GM10847 (cell line): ENCODE data around the gene PYGO2.

Source experiments
- POLR2A ChIP-seq: IDR thresholded peaks from 2 replicates; pipeline ENCODE4 v1.6.1; 2011; ENCODE audit not compliant: insufficient read length; ENCODE audit errors: extremely low read depth

PYGO2 gene, protein sequence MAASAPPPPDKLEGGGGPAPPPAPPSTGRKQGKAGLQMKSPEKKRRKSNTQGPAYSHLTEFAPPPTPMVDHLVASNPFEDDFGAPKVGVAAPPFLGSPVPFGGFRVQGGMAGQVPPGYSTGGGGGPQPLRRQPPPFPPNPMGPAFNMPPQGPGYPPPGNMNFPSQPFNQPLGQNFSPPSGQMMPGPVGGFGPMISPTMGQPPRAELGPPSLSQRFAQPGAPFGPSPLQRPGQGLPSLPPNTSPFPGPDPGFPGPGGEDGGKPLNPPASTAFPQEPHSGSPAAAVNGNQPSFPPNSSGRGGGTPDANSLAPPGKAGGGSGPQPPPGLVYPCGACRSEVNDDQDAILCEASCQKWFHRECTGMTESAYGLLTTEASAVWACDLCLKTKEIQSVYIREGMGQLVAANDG

DNA sequence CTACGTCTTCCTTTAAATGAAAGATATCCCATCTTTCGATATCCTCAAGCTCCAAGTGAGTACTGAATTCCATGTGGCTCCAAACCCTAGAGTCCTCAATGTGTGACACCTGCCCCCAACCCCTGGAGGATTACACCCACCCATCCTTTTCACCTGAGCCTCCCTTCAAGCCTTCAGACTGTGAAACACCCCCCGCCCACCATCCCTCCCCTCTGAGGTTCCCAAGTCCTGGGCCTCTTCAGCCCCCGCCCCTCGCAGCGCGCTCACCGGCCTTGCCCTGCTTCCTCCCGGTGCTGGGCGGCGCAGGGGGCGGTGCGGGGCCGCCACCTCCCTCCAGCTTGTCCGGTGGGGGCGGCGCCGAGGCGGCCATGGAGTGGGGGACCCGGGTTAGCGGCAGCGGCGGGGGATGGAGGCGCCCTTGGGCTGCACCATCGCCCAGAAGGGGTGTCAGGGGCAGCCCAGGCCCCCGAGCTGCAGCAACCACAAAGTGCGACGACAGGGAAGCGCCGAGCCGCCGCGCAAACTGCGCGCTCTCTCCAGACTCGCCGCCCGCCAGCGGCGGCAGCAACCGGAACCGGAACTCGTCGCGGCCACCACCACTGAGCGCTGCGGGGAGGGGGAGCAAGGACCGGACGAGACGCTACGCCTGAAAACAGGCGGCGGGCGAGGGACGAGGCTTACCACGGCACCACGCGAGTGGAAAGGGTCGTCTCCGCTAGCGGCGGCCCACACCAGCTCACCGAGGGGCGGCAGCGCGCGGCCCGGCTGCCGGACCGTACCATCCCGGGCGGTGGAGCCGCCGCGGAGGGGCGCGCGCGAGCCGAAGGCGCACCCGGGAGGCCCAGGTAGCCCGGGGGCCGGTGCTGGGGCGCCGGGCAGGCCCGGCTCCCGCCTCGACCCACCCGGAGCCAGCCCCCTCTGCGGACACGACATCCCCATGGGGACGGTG, at the start of gene PYGO2:
Gene PYGO2 (minus strand): TSS at position 576 of the 949 bp plus-strand sequence. CDS start 206 bp downstream, at position 370.
- peak; percentile 88 for TF ChIP-seq POLR2A

DNA sequence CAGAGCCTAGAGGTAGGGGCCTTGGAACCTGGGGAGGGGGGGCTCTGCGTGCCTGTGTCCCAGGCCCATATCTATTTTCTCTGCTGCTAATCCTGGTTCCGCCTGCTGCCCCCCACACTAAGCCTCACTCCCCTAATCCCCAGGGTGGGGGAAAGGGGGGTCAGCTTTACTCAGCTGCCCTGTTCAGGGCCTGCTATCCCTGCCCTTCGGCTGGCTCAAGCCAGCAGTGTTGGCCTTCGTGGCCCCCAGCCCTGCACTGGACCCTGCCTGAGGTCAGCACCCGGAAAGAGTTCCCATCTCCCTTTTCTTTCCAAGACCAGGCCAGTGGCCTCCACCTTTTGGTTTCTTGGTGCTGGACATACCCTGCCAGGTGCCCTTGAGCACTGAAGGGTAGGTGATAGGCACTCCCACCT, 49.4 kb upstream of the PYGO2 start:
- no peak for TF ChIP-seq POLR2A

DNA sequence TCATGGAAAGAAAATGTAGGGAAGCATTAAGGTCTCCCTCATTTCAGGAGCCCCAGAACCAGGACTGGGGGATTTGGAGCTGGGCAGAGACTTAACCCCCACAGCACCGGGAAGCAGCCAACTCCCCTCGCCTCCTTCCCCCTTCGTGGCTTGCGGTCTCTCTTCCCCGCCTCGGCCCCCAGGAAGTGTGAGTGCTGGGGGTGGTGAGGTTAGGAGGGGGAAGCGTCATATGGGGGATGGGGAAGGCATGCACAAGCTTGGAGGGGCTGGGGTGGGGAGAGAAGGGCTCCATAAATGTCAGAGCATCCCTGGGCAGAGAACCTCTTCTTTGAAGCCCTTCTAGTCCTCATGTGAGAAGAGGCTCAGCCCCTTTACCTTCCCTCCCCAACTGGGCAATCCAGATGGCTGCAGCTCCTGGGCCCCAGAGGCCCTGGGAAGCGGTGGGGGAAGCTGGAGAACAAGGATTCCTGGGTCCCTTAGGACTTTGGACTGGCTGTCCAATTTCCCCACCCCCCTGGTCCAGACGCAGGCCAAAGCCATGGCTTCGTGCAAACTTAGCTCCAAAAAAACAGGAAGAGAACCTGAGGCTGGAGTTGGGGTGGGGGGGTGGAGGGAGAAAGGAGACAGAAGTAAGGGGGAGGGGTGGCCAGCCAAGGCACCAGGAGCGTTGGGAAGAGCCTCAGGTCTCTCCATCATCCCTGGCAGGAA, 48.8 kb upstream of the PYGO2 start:
- TF ChIP-seq POLR2A: no peak

DNA sequence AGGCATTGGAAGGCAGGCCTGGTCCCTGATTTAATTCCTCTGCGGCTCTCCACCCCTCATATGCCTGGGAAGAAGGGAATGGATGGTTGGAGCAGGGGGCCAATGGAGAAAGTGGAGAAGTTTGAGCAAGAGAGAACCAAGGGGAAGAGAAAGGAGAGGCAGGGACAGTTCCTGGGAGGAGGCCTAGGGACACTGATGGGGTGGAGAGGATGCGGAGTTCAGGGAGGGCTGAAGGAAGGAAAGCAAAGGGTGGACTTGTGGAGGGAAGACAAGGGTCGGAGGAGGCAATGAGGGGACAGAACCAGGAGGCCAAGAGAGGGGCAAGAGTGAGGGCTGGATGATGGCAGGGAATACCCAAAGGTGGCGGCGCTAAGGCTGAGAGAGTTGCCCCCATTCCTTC, 48.2 kb upstream of the PYGO2 start:
- no peak for TF ChIP-seq POLR2A

DNA sequence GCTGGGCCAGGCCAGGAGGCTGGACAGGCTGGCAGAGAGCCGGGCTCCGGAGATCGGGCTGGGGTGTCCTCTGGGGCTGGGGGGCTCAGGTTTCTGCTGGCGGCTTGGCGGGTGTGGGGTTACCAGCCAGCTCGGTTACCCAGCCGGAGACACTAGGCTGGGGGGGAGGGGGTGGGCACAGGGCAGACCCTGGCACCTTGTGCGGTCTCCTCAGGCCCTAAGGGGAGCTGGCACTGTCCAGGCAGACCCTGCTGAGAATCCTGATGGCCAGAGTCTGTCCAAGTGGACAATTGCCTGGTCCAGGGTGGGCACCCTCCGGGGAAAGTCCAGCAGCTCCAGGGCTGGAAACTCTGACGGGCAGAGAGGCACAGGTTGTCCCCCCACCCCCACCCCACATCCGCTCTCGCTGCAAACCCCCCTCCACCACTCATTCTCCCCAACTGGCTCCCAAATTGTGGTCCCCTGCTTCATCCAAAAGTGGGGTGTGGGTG, 47.7 kb upstream of the PYGO2 start:
- no peak for TF ChIP-seq POLR2A

DNA sequence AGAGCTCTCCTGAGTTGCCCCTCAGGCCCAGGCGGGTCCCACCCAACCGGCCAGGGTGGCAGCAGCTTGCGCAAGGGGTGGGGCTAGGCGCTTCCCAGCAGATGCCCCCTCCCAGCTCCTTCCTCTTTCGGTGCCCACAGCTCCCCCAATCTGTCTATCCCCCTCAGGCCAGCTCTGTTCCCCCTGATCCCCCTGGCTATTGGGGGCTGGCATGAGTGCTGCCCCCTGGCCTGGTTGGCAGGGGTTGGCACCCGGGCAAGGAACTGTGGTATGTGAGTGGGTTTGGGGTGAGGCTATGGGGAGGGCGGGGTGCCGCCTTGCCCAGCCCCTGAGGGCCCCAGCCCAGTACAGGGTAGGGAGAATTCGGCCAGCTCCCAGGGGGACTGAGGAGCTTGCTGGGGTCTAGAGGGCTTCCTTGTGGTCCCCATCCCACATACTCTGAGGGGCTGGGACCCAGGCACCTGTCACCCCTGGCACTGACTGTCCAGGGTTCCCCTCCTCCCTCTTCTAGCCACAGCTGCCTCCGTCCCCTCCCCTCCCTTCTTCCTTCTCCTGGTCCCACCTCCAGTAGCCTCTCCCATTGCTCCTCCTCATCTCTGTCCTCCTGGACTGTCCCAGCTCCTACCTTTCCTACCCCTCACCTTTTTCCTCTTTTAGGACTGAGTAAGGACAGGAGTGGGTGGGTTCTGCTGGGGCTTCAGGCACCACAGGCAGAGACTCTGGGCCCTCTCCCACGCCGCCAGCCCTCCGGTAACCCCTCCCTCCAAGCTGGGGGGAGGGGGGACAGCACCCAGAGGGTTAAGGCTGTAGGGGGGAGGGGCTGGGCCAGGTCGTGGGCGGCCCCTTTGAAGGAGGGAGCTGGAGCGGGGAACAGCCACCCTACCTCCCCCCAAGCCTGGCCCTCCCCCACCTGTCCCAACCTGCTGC, 46.7 kb upstream of the PYGO2 start:
- no peak for TF ChIP-seq POLR2A

DNA sequence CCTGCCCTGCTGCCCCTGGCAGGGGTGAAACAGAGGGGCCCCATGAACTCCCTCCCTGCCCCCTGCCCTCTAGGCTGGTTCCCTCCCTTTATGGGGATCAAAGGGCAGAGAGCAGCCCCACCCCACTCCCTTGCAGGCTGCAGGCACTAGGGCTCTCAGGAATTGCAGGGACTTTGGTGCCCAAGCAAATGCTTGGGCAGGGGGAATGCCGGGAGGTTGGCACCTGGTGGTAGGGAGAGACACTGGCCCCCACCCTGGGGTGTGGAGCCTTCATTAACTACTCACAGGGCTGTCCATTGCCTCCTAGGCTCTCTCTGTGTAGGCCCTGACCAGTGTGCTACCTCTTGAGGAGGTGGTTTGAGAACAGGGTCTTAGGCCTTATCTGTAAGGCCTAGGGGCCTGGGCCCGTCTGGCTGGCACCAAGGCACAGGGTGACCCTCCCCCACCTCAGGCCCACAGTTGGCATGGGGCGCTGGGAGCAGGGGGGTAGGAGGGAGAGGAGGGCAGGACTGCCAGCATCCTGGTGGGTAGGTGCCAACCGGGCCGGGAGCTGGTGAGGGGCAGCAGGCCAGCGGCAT, 45.8 kb upstream of the PYGO2 start:
- no peak for TF ChIP-seq POLR2A

DNA sequence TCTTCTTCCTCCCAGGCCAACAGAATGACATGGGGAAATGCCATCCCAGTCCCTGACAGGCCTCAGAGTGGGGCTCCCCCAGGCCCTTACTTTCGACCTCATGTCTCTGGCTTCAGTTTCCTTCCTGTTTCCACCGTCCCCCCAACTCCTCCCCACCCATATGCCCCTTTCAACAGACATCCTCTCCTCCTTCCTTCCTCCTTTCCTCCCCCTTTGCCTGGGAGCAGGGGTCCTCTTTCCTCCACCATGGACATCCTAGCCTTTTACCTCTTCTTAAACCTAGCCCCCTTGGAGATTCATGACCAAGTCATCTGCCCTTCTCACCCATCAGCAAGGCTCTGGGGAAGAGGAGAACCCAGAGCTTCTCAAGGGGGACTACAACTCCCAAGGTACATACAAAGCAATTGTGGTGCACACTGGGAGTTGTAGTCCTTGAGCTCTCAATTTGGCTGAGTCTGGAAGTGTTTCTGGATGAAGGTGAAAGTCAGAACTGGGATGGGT, 45.1 kb upstream of the PYGO2 start:
- no peak for TF ChIP-seq POLR2A

DNA sequence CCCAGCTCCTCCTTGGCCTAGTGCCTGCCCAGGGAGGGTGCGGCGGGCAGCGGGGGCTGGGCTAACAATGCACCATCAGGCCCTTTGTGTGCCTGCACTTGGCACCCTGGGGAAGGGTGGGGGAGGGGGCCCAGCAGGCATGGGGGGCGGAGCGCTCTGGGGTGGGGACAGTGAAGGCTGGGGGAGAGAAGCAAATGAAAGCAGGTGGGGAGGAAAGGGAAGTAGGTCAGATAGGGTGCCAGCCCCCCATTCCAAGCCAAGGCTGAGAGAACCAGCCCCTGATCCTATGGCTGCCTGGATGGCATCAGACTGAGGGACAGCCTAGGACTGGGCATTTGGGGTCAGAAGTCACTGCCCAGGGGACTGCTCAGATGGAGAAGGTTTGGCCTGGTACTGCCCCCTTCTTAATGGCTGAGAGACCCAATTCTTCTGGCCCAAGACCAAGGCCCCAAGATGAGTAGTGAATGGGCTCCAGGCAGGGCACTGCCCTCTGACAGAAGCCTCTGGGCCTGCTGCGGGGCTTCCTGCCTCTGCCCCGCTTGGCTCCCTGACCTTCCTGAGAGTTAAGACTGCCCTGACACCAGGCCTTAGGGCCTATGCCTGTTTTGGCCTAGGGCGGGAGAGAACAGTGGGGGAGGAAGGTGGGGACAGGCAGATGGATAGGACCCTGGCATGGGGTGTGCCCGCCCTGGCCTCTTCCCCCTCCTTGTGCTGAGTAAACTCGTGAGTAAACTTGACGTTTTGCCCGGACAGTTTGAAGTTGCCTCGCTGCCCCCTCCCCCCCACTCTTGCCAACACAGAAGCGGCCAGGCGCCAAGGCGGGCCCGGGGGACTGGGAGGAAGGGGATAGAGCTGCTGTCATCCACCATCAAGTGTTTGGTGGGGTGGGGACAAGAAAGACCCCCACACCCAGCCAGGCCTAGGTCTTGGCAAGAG, 43.8 kb upstream of the PYGO2 start:
- TF ChIP-seq POLR2A: no peak

DNA sequence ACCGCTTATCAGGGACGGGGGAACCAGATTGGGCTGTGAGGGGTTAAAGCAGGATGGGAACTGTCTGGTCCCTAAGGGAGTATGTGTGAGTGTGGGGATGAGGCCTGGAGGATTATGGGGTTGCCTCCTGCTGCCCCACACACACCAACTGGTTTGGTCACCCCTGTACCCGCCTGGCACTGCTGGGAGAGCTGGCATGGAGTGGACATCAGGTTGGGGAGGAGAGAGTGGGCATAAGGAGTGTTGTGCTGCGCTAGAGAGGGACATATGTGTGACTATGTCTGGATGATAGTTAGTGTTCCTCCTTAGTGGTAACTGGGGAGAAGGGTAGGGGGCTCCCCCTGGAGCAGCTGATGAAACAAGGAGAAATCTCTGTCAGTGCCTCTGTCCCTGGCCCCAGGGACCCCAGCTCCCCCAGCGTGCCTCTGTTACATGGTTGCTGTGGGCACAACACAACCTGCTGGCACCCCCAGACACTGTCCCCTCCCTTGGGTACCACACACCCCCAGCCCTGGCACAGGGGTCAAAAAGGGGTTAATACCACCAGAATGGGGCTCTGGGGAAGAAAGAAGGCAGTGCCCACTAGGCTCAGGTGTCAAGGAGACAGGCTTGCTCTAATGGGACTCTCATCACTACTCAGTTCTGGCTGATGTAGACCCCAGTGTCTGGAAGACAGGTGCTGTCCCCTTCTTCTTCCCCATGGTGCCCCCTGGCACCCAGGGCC, 42.9 kb upstream of the PYGO2 start:
- no peak for TF ChIP-seq POLR2A

DNA sequence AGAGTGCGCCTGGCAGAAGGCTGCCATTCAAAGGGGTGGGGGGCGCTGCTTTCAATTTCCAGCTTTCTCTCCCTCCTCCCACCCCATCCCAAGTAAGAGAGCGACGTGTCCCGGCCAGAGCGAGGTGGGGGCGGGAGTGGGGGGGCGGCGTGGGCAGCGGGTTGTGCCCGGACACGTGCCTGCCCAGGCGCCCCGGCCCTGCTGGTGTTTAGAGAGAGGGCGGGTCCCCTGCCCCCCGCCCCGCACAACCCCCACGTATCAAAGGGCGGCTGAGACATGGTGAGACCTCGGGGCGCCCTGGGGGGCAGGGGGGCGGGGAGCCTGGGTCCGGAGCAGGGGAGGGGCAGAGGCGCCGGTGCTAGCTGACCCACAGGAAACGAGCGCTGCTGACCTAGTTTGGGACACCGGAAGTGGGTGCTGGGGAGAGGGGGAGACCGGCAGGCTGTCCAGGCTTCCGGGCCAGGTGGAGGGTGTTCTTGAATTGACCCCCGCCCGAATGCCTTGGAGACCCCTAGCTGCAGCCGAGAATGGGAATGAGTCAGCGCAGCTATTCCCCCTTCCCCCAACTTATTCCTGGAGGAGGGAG, 42.3 kb upstream of the PYGO2 start:
- no peak for TF ChIP-seq POLR2A

DNA sequence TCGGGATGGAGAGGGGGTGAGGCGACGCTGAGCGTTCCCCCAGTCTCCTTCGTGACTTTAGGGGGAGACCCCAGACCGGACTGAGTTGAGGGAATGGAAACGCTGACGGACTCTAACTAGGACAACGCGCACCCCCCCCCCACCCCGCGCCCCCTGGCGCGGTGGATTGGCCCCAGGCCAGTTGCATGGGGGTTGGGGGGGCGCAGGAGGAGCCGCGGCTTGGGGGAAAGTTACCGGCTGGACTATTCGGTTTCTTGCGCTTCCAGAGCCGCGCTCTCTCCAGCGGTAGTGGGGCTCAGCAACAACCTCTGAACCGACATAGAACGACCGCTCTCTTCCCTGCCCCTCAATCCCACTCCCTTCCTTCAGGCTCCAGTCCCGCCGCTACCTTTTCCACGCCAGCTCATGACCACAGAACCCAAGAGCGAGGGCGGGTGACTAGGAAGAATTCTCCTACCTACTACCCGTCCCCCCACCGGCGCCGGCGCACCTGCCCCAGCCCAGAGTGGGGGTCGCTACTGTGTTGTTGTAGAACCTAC, 41.7 kb upstream of the PYGO2 start:
- no peak for TF ChIP-seq POLR2A
